H1 (cell line): Measurements from ENCODE around the gene CCSER2.

Source experiments
- CHD2 ChIP-seq: IDR thresholded peaks from 2 replicates; pipeline ENCODE4 v1.6.1; 2012; ENCODE audit warnings: low read length, improper control_type of control experiment
- RFX5 ChIP-seq: IDR thresholded peaks from 2 replicates; pipeline ENCODE4 v1.6.1; 2011; ENCODE audit warnings: low read depth, low read length, improper control_type of control experiment, borderline replicate concordance
- TCF12 ChIP-seq: IDR thresholded peaks from 2 replicates; pipeline ENCODE4 v1.6.1; 2011; ENCODE audit warnings: low read depth, mild to moderate bottlenecking, low read length
- ZNF274 ChIP-seq: IDR thresholded peaks from 2 replicates; pipeline ENCODE4 v1.7.0; 2012; ENCODE audit warnings: low read length, borderline replicate concordance; ENCODE audit errors: extremely low read depth

GRCh38 chr10:84298057-84298456, 30.3 kb upstream of the CCSER2 start:
- TF ChIP-seq TCF12 (no peak), RFX5 (no peak), CHD2 (no peak), ZNF274 (no peak)
